Stimulated activated CD8-positive, alpha-beta memory T cell treated with anti-CD3 and anti-CD28 coated beads, Interleukin-15, amount 100 ng/mL, for 24 hours (primary cell): ENCODE measurements around the gene EVC.
"Not testable (repeated sequence)": the region's sequence is repeated elsewhere in the genome, so short reads cannot be mapped to it uniquely, and the experiment has no call there.

Experiments
- DNase-seq: peaks from one replicate; pipeline ENCODE4 v3.0.0-alpha.2; 2020; ENCODE audit warnings: low read depth

The EVC gene

DNA sequence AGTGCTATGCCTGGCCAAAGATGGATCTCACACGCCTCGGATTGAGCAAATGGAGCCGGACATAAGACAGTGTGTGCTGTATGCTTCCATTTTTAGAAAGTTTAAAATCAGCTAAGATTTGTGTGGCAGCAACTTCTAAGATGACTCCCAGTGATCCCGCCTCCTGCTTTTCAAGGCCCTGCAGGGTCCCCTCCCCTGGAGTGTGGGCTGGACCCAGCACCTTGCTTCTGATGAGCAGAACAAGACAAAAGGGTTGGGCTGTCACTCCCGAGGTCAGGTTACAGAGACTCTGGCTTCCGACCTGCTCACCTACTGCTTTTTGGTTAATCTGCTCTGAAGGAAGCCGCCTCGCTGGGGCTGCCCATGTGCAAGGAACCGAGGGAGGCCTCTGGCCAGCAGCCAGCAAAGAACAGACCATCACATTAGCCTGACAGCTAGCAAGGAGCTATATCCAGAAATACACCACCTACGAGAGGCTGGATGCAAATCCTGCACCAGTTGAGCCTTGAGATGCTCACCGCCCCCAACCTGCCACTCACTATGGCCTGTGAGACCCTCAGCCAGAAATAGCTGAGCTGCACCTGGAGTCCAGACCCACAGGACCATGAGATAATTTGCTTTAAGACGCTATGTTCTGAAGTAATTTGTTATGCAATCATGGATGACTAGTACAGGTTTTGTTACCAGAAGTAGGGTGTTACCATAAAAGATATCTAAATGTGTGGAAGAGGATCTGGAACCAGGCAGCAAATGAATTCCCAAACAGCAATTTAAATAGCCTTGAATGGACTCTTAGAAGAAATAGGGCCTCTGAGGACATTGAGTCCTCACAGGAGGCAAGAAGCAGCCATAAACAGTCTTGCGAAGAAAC is 134.3 kb downstream of the EVC start:
- no peak for DNase-seq

DNA sequence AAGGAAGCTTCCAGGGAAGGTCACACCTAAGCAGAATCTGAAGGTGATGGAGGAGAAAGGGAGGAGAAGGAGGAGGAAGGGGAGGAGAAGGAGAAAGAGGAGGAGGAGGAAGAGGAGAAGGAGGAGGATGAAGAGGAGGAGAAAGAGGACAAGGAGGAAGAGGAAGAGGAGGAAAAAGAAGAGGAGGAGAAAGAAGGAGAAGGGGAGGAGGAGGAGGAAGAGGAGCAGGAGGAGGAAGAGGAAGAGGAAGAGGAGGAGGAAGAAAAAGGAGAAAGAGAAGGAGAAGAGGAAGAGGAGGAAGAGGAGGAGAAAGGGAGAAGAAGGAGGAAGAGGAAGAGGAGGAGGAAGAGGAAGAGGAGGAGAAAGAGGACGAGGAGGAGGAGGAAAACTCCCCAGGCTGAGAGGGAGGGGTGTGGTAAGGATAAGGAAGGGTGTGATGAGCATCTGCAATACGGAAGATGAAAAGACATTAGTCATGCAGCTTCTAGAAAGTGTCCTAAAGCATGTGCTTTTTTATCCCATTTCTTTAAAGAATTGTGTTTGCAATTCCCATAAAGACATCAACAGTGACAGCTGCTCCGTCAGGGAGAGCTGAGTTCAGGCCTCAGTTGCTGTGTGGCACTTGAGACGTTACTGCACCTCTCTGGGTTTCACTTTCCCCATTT is 140.8 kb downstream of the EVC start:
- no peak for DNase-seq

DNA sequence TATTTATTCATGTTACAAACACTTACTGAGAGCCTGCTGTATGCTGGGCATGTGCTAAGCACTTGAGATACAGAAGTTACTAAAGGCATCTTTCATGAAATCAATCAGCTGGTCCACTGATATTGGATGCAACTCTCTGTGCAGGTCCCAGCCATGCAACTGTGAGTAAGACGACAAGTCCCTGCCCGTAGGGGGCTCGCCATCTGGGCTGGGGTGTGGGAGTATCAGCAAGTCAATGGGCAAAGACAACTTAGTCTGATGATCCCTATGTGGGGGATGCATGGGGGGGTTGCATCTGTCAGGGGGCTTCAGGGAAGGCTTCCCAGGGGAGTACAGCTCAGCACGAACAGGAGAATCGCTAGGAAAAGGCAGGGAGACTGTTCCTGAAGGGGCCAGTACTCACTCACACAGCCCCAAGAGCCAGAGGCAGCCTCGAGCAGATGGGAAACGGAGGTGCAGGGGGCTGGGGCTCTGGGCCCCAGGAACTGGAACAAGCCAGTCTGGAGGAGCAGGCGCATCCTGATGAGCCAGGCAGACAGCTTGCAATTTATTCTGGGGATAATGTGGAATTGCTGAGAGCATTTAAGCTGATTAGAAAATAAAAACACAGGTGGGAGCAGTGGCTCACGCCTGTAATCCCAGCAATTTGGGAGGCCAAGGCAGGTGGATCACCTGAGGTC is 141.7 kb downstream of the EVC start:
- no peak for DNase-seq

GRCh38 chr4:5854929-5855328 is 143.9 kb downstream of the EVC start:
- DNase-seq = no peak

GRCh38 chr4:5856362-5856761 is 145.4 kb downstream of the EVC start:
- not testable (repeated sequence) for DNase-seq

GRCh38 chr4:5857199-5857598 is 146.2 kb downstream of the EVC start:
- no peak for DNase-seq

DNA sequence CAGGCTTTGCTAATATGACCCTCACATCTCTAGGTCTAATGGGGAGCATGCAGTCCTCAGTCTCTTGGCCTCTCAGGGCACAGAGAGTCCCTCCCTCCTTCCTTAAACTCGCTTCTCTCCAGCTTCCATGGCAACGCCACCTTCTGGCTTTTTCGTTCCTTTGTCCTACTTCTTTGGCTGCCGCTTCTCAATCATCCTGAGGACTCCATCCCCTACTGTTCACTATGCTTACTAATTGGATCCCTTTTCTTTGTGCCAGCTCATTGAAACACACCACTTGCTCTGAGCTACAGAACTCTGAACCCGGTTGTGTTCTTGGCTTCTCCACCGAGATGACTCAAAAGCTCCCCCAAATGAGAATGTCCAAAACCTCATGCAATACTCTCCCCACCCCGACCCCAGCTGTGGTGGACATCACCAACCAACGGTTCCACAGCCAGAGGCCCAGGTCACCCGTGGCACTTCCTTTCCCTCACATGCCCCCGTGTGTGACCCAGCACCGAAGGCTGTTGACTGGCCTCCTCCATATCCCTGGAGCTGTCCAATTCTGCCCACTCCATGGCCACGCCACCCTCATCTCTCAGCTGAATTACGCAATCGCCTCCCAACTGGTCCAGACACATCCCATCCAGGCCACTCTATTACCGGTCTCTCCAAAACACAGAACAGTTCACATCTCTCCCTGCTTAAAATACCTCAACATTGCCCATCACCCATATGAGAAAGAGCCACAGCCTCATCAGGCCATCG is 147.2 kb downstream of the EVC start:
- DNase-seq = no peak

- no peak for DNase-seq
Measured at GRCh38 chr4:5863461-5864113, 152.6 kb downstream of the EVC start.
